HG02973 (cell line): ENCODE data around the gene KRTAP19-8.

Source experiments
- ATAC-seq: cut with Tn5 transposase; IDR thresholded peaks from one replicate; pipeline ENCODE4 v1.9.1; 2021; ENCODE audit warnings: moderate library complexity; ENCODE audit not compliant: unreplicated experiment

KRTAP19-8 gene

DNA sequence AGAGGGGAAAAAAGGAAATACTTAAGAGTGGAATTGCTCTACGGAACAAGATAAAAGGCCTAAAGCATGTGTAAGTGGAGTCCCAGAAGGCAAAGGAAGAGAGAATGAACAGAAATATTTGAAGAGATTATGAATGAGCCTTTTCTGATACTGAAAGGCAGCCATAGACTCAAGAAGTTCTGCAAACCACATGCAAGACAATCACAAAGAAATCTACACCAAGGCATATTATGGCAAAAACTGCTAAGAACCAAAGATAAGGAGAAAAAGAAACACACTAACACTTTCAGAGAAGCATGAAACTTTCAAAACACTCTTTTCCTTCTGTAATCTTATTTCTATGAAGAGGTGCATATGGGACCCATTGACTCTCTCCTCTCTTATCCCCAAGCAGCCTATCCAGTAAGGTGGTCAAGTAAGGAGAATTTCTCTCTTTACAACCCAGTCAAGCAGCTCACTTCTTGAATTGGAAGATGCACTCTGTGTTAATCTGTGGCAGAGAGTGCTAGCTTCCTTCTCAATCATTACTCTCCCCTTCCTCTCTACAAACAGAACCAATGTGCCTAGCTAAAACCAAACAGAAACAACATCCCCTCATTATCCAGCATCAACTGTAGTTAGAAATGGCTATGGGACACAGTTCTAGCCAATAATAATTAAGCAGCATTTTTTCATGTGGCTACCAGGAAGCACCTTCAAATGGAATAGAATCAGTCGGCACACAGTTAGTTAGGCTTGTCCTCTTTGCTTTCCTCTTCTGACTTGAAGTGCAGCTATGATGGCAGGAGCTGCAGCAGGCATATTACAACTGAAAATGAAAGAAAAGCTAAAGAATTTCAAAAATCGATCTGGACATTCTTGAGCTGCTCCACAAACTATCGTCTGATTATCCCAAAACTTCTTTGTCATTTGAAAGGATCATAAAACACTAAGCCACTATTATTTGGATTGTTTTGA is 25.9 kb downstream of the KRTAP19-8 start:
- no peak for ATAC-seq

DNA sequence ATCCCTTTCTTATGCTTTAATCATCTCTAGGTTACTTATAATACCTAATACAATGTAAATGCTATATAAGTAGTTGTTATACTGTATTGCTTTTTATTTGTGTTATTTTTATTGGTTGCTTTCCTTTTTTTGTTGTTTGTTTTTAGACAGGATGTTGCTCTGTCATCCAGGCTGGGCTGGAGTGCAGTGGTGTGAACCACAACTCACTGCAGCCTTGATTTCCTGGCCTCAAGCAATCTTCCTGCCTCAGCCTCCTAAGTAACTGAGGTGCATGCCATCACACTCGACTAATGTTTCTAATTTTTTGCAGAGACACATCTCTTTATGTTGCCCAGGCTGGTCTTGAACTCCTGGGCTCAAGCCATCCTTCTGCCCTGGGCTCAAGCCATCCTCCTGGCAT is 26.9 kb downstream of the KRTAP19-8 start:
- ATAC-seq: no peak

DNA sequence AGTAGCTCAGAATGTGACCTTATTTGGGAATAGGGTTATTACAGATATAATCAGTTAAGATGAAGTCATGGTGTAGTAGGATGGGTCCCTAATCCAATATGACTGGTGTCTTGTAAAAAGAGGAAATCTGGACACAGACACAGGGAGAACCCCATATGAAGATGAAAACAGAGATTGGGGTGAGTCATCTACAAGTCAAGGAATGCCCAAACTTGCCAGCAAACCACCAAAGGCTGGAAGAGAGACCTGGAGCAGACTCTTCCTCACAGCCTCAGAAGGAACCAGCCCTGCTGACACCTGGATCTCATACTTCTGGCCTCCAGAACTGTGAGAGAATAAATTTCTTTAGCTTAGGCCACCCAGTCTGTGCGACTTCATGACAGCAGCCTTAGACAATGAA is 29.9 kb downstream of the KRTAP19-8 start:
- no peak for ATAC-seq

DNA sequence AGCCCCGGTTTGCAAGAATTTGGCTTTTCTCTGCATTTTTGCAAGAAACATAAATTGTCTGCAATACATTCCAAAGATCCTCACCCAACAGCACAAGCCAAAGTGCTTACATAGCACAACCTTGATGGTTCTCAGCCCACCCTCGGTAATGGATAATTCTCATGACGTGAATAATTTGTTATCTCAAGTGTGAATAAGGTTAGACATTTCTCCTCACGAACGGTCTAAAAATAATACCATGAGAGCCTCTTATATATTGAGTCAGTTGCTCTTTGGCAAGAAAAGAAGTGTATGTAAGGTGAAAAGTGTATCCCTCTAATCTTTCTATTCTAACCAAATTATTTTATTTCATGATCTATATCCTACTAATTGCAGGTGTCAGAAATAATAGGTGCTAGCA is 33.3 kb downstream of the KRTAP19-8 start:
- no peak for ATAC-seq

DNA sequence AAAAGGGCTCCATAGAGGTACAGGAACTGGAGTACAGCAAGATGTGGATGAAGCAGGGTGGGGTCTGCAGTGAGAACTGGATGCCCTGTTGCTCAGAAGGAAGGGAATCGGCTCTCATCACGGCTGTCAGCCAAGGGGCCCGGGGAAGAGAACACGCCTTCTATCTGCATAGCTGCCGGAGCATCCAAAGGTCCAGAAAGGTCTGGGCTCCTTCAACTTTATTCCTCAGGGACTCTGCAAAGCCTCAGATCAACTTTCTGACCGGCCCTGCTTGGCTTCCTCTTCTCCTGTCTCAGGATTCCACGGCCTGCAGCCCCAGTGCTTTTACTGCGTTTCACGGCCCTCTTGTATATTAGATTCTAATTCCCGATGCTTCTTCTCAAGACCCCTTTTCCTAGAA is 34.8 kb downstream of the KRTAP19-8 start:
- ATAC-seq: no peak

DNA sequence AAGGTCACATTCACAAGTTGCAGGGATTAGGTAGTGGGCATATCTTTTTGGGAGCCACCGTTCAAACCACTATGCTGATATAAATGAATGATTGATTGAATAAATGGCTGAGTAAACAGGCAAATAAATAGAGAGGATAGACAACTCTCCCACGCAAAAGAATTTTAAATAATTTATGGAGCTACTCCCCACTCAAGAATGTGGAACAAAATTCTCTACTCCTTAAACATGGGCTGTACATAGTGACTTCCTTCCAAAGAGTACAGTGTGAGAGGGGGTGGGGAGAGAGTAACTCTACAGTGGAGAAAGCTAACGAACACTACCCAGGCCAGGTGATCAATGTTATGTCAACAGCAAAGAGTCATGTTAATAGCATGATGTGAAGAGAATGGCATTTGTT is 40.7 kb downstream of the KRTAP19-8 start:
- no peak for ATAC-seq

DNA sequence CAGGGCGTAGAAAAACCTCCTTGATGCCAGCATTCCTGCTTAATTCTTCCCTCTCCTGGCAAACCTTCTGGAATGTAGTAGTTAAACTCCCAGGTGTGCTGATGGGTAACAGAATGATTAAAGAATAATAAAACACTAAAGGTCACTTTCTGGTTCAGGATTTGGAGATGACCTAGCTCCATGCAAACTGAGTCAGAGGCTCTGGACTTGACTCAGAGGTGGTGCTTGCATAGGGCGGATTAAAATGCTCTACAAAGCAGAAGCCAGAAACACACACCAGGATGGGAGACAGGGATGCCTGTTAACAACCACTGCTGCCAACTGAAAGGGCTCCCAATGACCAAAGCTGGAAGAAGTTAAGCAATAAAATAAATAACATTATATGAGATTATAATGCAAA is 41.5 kb downstream of the KRTAP19-8 start:
- ATAC-seq: no peak

DNA sequence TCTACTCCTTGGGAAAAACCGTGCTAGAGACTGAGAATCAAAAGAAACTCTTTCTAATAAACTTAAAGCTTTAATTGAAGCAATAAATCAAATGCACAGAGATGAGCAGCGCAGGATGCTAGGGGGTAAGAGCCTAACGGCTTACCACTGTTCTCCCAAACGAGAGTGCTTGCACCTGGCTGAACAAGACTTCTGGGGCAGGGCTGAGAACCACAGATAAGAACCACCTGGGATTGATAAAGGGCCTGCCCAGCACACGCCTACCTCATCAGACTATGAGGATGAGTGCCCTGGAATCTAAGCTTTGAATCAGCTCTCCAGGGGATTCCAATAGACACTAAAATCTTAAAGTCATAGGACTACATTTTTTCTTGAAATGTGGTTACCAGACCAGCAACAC is 43.3 kb downstream of the KRTAP19-8 start:
- ATAC-seq: no peak

DNA sequence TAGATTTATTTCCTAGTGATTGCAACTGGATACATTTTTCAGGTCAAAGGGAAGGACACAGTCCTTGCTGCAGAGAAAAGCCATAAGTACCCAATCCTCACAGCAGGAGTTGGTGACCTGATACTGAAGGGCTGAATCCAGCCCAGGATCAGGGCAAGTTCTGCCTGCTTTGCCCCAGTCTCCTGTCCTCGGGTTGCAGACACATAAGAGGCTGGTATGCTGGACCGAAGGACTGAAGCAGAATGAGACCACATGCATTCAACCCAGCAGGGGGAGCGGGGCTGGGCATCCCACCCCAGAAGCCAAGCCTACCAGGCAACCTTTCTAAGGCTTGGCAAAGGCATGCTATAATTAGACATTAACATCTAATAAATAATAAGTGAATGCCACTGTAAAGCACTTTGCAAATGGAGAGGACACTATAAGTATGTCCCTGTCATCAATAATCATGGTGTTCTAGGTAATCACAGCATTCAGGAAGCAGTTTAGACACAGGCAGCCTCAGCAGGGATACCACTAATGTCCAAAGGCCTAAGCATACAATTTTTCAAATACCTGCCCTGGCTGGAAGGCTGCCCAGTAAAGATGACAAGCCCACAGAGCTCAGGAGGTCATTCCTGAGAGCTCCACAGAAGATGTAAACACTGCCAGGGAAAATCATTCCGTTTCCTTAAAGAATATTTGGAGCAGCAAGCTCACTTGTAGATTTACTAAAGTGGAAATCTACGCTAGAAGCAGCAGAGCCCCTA is 47.6 kb downstream of the KRTAP19-8 start:
- no peak for ATAC-seq

DNA sequence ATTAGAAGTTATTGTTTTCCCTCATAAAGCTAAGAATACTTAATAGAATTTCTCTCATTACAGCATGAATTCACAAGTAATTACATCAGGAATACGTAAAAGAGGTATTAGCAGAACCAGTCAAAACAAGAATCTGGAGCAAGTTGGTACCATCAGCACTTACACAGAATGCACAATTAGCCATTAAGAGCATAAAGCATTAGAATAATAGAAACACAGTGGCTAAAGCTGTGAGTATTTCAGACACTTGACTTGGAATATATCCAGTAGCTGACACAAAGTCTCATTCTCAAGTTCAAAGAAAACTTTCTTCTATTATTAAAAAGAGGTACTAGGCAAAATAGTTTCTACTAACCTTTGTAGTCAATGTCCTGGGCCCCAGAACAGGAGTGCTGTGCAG is 49.6 kb downstream of the KRTAP19-8 start:
- no peak for ATAC-seq
